NOMO-1 treated with DMSO at 0.1 percent for 48 hours (cell line): Measurements from ENCODE around the gene BCAS1.

ENCODE experiments used
- DNase-seq: peaks from one replicate; lab custom pipeline; 2025; ENCODE audit not compliant: unreplicated experiment; lab: John Stamatoyannopoulos, UW

BCAS1 gene

DNA sequence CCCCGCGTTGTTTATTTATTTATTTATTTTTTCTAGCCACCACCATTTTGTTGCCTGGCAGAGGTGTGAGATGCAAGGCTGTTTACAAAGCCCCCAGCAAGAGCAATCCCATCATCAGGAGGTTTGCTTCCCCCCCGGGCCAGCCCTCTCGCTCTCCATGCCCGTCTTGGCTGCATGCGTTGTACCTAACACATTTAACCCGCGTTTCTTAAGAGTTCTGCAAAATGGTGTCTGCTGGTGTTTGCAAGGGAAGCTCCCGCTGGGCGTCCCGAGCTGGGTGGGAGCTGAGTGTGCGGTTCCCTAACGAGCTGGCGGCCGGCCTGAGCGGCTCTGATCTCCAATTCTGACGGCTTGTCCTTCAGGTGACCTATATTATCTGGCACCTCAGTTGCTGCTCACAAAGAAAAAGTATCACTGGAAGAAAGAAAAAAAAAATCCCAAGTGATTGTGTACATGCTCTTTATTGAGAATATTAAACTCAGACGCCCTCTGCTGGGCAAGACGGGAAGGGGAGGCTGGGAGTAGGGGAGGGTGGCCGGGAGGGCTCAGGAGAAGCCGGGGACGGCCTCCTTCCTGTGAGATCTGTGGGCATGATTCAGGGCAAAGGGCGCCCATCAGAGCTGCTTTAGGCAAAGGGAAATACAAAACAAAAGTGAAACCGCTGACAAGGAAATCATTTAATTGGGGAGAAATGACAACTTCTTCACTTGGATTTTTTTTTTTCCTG is 154.8 kb downstream of the BCAS1 start:
- DNase-seq: peak; percentile 97

DNA sequence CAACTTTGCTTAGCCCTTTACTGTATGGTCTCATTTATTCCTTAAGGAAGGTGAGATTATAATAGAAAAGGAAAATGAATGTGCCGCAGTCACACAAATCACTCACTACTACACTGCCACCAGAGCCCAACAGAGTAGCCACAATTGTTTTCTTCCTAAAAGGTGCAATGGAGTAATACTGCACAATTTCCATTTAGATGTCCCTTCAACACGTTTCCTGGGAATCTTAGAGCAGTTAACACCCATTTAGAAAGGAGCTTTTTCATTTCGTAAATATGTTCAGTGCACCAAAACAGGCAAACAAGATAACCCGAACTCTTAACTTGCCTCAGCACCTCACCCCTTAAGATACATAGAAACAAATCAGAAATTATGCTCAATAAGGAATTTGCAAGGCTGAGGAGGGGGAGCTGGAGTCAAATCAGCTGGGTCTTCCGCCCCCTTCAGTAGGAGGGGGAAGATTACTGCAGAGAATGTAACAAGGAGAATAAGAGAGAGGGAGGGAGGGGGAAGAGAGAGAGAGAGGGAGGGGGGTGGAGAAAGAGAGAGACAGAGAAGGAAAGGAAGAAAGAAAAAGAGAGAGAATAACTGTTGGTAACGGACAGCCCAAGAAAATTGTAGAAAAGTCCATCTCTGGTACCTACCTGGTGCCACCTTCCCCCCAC is 155.5 kb downstream of the BCAS1 start:
- peak; percentile 8 for DNase-seq

DNA sequence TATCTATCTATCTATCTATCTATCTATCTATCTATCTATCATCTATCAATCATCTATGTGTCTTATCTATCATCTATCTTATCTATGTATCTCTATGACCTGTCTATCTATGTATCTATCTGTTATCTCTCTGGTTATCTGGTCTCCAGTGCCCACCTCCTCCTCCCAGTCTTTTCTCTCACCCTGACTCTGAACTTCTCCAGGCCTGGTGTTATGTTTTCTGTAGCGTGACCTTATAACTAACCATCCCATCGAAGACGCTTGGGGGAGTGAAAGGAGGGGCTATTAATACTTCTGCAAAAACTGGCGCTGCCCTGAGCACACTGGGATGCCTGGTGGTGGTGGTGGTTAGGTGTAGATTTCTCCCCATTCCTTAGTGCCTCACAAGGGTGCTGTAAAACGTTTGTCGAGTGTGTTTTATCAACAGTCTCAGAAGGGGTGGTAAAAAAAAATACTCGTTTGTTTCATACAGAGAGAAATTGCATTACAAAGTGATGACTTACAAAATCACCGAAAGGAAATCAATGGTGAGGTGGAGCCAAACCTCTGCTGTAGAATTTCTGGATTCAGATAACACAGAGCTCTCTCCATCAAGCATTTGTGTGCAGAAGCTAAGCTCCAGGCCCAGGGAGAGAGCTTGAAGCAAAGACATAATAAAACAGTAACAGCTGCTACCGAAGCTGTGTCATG is 156.2 kb downstream of the BCAS1 start:
- DNase-seq: no peak

DNA sequence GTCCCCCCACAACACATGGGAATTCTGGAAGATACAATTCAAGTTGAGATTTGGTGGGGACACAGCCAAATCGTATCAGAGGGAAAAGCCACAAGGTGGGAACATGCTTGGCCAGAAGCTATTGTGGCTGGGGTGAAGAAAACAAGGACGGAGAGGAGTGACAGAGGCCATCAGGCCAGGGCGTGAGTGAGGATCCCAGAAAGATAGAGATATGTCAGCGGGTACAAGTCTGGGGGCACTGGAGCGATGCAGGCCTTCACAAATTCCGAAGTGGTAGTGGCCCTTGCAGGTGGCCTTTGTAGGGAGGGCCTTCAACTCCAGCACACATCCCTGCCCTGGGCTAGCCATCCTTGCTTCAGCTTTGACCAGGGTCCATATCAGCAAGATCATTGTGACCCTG is 159.1 kb downstream of the BCAS1 start:
- DNase-seq: no peak

DNA sequence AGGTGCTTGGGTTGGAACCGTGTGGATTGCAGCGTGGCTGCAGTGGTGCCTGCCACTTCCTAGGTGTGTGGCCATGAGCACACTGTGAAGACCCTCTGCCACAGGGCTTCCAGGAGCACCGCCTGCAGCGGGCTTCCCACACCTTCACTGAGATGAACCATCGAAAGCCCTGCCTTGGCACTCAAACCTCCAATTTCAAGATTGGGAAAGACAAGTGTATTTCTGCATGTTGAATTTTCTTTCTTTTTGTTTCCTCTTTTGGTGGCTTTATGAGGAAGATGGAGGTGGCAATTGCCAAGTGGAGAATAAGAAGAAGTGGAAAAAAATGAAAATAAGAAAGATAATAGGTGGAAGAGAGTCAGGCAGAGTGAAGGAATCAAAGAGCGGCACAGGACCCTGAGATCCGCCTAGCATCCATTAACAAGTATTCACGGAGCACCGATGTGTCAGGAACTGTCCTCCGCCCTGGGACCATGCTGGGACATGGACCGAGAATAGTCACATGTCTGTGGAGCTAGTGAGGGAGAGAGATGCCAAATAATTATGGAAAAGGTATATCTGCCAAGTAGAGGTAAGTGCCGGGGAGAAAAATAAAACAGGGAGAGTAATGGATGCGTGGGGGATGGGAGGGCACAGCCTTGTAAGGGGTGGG is 159.9 kb downstream of the BCAS1 start:
- DNase-seq: peak; percentile 56

DNA sequence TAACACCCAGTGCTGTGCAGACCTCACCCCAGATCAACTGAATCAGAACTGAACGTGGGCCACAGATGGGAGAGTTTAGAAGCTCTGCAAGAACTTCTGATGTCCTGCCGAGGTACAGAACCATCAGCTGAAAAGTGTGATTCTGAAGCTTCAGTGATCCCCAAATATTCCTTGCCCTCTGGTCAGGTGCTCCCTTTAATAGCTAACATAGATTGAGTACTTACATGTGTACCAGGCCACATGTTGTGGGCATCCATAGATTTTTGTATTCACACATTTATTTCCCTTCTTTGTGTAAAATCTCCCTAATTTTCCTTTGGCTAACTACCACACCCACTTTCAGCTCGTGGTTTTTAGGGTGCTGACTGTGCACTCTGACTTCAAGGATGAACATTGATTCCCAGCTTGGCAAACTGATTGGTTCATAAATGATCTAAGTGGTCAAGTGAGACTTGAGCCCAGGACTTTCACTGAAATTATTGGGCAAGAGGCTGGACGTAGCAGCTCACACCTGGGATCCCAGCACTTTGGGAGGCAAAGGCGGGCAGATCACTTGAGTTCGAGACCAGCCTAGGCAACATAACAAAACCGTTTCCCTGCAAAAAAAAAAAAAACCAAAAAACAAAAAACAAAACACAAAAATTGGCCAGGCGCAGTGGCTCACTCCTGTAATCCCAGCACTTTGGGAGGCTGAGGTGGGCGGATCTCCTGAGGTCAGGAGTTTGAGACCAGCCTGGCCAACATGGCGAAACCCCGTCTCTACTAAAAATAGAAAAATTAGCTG is 162.2 kb downstream of the BCAS1 start:
- DNase-seq: no peak

DNA sequence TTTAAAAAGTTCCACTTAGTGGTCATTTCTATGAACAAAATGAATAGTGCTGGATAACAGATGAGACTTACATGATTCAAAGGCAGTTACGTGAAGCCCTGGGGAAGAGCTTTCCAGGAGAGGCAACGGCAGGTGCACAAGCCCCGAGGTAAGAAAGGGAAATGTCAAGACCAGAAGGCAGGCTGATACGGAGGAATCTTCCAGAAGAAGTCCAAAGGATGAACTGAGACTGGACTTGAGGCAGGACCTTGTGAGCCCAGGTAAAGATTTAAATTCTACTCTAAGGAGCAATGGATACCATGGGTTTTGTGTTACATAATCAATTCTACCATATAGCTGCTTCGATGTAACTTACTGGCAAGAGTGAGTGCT is 164.6 kb downstream of the BCAS1 start:
- DNase-seq: no peak

DNA sequence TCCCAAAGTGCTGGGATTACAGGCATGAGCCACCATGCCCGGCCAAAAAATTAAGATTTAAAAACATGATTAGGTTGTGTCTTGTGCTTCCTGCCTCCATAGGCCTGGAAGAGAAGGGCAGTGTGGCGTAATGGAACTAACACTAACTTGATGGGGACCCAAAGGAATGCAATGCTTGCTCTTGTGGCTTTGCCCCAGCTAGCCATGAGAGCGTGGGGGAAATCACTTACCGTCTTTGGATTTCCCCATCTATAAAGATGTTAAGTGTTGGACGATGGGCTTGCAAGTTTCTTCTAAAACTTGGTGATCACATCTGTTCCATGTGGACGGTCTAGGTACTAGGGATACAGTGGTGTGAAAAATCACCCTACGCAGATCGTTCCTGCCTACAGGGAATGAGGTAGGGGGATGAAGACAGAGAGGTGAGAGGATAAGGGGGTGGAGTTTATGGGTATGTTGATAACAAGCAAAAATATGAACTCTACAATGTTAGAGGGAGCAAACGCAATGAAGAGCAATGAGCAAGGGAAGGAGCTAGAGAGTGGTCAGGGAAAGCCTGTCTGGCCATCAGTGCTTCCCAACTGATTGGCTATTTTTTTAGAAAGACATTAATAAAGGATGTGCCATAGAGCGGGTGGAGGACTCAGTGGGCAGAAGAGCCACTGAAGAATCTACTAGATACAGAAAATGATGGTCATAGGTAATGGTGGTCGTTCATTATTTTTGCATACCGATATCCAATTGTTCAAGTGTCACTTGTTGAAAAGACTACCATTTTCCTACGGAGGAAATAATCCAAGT is 165.2 kb downstream of the BCAS1 start:
- no peak for DNase-seq

DNA sequence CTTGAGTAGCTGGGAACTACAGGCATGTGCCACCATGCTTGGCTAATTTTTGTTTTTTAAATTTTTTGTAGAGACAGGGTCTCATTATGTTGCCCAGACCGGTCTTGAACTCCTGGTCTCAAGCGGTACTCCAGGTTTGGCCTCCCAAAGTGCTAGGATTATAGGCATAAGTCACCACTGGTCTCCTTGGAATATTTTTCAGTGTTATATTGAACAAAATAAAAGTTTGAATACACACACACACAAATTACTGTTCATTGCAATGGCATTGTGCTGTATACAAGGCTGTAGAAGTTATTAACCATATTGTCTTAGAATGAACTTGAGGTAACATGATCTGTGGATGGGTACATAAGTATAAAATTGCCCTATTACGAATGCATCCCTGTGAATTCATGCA is 166.1 kb downstream of the BCAS1 start:
- no peak for DNase-seq

DNA sequence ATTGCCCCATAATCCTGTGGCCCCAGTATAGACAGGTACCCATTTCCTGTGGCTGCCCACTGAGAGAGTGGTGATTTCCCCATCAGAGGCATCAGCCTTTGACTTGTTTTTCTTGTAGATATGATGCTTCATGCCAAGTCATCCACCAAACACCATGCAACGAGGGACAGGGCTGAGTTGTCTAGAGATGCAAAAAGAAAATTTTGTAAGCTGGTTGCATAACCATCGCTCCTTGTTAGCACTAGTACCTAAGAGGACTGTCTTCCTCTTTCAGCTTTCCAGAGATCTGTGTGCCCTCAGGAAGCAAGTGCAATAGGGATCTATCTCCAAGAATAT is 166.8 kb downstream of the BCAS1 start:
- peak; percentile 91 for DNase-seq

DNA sequence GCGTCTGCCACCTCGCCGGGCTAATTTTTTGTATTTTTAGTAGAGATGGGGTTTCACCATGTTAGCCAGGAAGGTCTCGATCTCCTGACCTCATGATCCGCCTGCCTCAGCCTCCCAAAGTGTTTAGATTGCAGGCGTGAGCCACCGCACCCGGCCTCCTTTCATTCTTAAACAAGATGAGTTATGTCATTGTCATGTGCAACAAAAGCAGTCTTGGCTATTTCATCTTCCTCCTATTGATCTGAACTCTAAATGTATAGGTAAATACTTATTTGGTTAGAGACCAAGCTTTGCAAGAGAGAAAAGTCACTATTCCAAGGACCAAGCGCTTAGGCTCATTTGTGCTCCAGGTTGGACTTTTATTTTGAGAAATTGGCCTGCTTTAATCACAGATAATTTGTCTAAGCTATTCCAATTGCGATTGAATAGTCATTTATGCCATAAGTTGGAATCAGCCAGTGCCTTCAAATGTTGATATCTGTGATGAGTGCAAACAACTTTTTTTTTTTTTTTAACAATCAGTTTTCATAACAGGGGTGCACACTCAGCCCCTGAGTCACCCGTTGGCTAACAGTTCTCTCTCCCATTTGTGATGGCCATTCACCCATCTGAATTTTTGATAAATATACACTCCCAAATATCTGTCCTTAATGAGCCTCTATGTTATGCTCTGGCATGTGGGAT is 167.3 kb downstream of the BCAS1 start:
- no peak for DNase-seq

DNA sequence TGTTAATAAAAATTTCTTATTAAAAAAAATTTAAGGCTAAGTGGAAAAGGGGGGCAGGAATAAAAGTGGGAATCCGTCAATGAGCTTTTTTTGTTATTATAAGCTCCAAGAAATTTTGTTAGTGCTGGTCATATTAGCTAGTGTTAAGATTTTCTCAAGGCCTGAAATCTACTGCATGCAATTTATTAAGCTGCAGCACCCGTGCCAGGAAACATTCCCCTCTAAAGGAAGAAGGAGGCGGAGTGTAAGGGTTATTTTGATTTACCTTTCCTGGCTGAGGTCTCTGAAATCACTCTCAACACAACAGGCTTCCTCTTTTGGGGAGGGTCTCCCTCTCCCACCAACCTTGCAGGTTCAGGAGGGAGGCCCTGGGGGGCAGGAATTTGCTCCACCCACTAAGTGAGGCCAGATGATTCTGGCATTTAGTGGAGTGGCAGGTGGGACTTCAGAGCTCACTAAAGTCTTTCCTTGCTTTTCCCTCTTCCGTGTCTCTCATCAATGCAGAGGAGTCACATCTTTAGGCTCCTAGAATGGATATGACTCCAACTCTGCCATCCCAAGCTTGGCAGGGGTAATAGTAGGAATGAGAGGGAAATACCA is 168.8 kb downstream of the BCAS1 start:
- no peak for DNase-seq

DNA sequence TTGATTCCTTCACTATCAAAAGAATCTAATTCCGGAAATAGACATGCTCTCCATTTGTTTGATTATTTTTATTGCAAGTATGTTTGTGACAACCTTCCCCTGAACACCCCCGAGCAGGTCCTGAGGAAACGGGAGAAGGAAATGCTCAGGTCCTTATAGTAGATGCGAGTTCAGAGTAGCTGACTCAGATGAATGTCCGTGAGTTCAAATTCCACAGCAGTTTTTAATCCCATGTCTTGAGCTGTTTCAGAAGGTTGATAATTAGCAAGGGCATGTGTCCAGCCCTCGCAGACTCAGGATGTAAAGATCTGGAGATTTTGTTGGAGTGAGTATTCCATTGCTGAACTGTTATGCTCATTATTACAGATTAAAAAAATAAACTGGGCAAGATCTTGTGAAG is 169.3 kb downstream of the BCAS1 start:
- no peak for DNase-seq

DNA sequence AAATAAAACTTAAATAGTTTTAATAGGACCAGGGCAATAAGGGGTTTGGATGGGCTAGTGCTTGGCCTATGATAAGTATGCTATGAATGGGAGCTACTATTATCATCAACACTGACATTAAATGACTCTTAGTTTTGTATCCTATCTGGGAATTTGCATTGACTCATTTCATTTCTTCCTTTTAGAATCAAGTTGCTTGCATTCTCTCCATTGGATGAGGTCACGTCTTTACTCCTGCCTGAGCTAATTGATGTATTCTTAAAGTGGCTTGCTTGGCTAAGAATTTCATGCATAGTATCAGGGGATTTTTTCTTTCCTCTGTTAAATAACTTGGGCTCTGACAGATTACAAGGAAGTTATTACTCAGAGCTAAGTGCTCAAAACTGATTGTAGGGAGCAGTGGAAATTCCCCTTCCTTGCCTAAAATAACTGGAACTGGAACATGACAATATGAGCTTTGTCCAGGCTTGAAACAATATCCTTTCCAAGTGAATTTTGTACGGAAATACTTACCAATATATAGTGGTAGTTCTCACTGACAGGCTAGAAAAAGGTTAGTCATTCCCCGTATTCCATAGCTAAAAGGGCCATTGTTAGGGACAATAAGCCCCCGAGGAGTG is 169.9 kb downstream of the BCAS1 start:
- DNase-seq: no peak

DNA sequence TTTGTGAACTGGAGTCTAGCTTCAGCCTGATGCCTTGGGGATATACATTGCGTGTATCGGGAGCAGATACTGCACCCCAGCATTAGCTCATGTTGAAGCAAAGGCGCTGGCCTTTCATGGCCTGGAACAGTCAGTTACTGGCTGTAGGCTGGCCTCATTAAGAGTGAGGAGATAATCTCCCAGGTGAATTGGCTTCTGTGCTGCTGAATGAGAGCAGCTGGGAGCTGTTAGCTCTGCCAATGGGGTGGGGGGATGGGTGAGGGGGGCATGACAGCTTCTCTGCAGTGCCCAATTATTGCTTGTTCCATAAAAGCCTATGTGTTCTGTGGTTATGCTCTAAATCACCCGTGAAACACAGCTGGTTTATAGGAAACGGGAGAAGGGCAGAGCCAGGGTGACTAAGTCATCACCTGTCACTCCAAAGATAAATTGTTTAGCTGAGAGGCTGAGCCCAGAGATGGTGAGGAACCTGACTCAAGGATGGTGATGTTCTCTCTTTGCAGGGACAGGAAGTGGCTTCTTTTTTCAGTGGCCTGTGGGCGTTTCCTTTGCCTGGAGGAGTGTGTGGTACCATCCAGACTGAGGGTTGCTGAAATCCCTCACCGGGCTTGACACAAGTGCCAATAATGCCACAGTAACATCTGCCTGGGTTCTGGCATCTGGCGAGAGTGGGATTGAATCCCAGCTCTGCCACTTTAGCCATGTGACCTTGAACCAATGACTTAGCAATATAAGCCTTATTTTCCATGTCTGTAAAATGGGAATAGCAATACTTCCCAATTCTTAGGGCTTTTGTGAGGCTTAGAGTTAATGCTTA is 170.8 kb downstream of the BCAS1 start:
- peak; percentile 97 for DNase-seq

DNA sequence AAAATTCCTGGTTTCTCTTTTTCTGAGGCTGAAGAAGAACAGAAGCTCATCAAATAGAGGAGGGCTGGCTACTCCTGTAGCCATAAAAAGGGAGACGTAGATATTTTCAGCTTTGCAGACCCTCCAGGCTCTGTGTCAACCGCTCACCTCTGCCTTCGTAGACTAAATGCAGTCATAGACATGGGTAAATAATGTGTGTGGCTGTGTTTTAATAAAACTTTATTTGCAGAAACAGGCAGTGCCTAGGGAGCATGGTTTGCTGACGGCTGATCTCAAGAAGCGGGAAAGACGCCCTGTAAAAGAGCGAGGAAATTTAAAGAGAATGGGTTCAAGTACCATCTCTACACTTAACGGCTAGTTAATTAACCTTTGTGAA is 171.8 kb downstream of the BCAS1 start:
- no peak for DNase-seq

DNA sequence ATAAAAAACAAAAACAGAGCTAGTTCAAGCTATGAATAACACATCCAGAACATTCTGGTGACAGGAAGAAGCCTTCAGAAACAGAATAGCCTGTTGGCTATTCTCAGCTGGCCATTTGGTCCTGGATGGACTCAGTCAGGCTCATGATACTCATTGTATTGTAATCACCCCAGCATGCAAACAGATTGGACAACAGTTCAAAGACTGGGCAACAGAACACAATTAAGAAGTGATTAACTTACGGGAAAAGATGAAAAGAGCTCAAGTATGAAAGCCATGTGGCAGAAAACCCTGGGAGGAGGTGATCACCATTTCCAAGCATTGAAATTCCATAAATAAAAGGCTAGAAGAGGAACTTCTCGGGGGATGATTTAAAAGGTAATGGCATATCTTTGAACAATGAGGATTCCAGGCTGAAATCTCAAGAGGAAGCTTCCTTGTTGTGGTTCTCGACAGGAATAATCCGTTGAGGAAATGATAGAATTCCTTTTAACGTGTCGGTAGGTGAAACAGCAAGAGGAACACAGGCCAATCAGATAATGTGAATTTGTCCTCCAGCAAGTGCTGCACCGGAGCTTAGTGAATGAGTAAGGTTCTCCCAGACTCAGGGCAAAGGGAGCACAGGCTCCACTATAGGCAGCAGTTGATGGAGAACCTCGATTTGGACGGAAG is 172.4 kb downstream of the BCAS1 start:
- DNase-seq: no peak

DNA sequence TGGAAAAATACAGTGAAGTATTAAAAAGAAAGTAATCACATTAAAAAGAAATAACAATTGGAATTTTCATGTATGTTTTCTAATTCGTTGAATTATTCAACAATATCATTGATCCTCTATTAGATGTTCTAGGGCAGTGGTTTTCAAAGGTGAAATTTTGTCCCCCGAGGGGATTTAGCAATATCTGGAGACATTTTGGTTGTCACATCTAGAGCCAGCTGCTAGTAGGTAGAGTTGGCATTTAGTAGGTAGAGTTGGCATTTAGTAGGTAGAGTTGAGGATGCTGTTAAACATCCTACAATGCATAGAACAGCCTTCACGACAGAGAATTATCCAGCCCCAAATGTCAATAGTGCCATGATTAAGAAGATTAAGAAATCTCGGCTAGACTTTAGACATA is 173.7 kb downstream of the BCAS1 start:
- no peak for DNase-seq
